Inferior parietal cortex (tissue), 1 donor: ENCODE results near the gene F2RL2.

Experiments
- DNase-seq: peaks from one replicate; pipeline ENCODE4 v3.0.0-alpha.2; 2016; ENCODE audit errors: extremely low spot score

F2RL2 gene

DNA sequence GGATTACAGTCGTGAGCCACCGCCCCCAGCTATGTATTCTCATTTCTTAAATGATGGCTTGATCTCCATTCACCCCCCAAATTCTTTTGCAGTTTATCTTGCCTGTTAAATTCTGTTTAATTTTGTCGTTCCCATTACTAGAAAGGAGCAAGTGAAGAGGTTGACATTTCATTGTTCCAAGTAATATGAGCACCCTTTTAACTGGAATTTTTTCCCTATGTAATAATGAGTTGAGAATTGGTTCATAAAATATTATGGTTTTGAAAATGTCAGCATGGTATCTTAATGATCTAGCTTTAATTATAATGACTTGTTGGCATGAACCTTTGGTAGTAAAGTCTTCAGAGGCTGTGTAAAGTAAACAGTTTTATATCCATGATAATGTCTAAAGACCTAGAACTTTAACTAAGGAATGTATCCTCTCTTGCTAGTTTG lies 37.4 kb downstream of the F2RL2 start:
- DNase-seq = no peak

DNA sequence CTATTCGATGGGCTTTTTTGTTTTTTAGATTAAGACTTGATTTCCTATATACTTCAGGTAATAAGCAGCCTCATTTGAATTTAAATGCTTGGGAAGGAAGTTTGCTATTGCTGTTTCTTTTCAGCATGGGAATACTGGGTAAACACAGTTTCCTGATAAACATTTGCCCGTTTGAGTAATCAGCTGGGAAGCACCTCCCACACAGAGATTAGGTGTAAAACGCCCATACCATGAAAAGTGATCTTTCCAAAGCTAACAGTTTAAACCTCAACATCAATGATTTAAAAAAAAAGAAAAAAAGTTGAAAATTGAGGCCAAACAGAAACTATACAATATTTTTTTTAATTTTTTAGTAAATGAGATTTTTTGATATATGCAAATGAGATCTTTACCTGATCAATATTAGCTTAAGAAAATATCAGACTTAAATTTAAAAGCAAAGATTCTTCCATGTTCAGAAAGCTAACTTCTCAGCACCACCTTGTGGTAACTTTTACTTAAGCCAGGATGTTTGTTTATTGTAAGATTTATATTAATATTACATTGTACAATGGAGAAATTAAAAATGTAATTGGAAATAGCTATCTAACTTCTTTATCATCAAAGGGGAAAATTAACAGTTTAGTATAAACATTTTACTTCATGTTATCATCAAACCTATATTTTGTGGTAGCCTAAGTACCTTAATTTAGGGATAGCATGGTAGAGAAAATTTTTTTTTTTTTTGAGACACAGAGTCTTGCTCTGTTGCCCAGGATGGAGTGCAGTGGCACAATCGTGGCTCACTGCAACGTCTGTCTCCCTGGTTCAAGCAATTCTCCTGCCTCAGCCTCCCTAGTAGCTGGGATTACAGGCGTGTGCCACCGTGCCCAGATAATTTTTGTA lies 39.8 kb downstream of the F2RL2 start:
- DNase-seq = no peak

DNA sequence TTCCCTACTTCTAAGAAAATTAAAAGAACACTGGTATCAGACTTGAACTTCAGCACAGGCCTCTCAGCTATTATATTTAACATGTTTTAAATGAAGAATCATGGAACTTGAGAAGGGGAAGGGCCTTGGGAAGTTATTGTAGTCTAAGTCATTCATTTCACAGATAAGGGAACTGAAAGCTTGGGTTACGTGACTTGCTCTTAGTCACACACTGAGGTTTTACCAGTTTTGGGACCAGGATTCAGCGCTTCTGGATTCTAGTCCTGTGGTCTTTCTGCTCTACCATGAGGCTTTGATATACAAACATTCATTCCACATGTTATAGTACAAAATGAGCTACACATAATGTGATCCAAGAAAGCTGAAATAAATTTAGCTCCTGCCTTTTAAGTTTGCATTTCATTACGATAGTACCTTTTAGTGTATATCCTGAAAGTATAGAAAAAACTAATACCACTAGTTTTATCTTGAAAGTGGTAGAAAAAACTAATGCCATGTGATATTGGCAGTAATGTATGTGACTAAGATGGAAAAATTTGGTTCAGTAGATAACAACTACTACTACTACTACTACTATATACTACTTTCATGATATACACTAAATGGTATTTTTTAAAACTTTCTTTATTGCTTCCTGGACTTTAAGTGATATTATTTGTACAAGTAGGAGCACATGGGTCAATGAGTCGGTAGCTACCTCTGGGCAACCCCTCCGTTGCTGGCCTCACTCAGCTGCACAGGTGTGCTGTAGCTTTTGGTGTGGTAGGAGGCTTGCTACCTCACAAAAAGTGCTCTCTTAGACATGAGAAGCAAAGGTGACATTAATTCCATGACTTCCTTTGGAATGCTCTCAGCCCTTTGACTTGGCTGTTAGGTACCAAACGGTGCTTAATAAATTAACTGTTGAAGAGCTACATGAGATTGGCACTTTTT lies 40.7 kb downstream of the F2RL2 start:
- no peak for DNase-seq

GRCh38 chr5:76580981-76581380 lies 42.2 kb downstream of the F2RL2 start:
- DNase-seq = no peak

DNA sequence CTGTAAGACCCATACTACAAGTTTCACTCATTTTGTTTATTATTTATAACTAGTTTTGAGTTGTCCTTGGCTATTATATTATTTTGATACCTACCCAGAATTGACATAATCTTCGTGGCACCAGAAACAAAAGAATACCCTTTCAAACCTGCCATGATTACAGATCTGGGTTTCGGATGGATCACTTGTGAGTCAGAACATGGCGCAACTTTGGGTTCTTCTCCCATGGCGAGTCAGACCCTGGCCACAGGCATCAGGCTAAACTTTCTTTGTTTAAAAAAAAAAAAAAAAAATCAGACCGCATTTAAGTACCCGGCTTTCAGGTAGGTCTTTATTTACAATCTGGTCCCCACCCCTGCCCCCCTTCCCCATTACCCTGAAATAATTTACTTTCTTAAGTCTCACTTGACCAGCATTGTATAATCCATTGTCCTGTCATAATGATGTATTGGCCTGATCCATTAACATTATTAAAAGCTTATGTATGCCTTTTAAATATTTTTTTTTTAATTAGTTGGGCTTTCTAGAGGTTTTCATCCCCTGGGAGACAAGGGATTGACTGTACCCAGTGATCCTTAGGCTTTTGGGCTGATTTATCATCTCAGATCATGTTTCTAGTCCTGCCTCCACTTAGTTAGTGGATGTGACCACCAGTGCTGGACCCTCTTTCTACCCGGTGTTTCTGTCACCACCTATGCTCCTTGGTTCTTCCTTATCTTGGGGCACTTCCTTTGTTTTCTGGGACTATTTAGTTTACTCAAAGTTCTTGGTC lies 43.9 kb downstream of the F2RL2 start:
- no peak for DNase-seq

- no peak for DNase-seq
Measured at GRCh38 chr5:76576996-76577395, 46.2 kb downstream of the F2RL2 start.

DNA sequence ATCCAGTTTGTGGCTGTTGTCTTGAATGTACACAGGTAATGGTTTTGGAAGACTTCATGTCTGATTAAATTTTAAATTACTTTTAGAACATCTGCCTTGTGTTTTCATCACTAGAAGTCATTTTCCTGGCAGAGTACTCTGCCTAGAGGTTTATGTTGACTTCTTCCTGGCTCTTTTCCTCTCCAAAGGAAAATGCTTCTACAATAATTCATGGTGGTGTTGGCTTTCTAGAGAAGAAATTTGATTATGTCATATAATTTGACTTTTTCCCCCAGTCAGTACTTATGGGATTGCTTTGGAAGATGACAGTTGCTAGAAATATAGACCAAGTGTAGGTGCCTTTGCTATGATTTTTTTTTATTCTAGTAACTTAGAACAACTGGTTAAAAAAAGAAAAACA lies 46.8 kb downstream of the F2RL2 start:
- DNase-seq = no peak

GRCh38 chr5:76571559-76571958 lies 51.6 kb downstream of the F2RL2 start:
- DNase-seq = no peak

GRCh38 chr5:76570153-76570552 lies 53.0 kb downstream of the F2RL2 start:
- DNase-seq = no peak
